Activated naive CD8-positive, alpha-beta T cell treated with anti-CD3 and anti-CD28 coated beads for 36 hours (primary cell): ENCODE results near the gene SLC4A5. TPM values are rescaled to one million over a fixed set of nuclear protein-coding genes. Genes with fewer than 3 reads are reported as not detected.
"Not testable (repeated sequence)": the region's sequence is repeated elsewhere in the genome, so short reads cannot be mapped to it uniquely, and the experiment has no call there.

ENCODE experiments used
- DNase-seq: peaks from one replicate; pipeline ENCODE4 v3.0.0; 2021
- H3K27ac Mint-ChIP-seq: one replicate; pipeline ENCODE4 v1.8.0; 2022; ENCODE audit warnings: mild to moderate bottlenecking, moderate library complexity, mixed read lengths
- H3K27me3 Mint-ChIP-seq: one replicate; pipeline ENCODE4 v1.8.0; 2022; ENCODE audit warnings: mild to moderate bottlenecking, mixed read lengths
- H3K36me3 Mint-ChIP-seq: one replicate; pipeline ENCODE4 v1.8.0; 2021; ENCODE audit warnings: mild to moderate bottlenecking, mixed read lengths
- H3K4me1 Mint-ChIP-seq: one replicate; pipeline ENCODE4 v1.8.0; 2021; ENCODE audit warnings: mixed read lengths
- H3K4me3 Mint-ChIP-seq: one replicate; pipeline ENCODE4 v1.8.0; 2022; ENCODE audit warnings: mild to moderate bottlenecking, moderate library complexity, mixed read lengths
- H3K9me3 Mint-ChIP-seq: one replicate; pipeline ENCODE4 v1.8.0; 2022; ENCODE audit warnings: mixed read lengths
- total RNA-seq, 2 experiments: library from RNA; stranded (reverse); gene quantifications; one replicate each; pipeline ENCODE4 v1.2.3, GENCODE V29; 2021

Gene SLC4A5
- total RNA-seq, 2 experiments from 2014 or later = 0.74 to 1.5 TPM

DNA sequence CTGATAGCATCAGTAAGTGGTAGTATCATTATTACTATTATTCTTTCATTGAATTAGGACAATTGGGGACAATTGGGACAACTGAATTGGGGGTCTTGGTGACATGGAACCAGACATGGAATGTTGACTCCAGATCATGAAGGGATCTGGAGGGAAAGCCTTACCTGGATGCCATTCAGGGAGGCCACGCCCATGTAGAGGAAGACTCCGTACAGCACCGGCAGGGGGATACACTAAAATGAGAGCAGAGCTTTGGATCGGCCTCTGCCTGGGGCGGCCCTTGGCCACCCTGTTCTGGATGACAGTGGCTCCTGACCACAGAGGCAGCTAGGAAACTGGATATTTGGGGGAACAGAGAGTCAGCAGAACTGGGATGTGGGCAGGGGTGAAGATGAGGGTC, 115.6 kb downstream of the SLC4A5 start:
- no peaks in the 10 kb centered on the region for H3K9me3 Mint-ChIP-seq
- H3K27ac Mint-ChIP-seq = no peak overlapping the region
- no peaks in the 10 kb centered on the region for H3K4me1 Mint-ChIP-seq
- DNase-seq = no peak
- peaks cover 3% of the 10 kb centered on the region for H3K36me3 Mint-ChIP-seq
- no peak overlapping the region for H3K4me3 Mint-ChIP-seq
- no peaks in the 10 kb centered on the region for H3K27me3 Mint-ChIP-seq

DNA sequence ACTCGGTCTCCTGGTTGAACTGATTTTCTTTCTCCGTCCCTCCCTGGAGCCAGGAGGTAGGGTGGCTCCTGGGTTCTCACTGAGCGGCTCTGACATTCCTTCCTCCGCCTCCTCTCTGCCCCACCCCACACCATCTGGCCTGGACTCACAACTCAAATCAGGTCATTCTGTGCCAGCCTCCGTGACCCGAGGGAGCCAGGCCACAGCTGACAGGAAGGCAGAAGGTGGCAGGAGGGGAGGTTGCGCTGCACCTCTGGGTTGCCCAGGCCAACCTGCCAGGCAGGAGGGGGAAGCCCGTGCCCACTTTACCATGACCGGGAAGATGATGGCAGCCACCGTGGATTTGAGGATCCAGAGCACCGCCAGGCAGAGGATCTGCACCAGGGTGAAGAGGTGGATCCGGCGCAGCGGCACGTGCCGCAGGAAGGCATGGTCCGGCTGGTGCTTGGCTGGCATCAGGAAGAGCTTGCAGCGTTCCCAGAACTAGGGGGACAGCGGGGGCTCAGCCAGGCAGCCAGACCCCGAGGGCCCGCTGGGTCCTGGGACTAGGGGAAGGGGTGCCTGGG, 116.5 kb downstream of the SLC4A5 start:
- no peaks in the 10 kb centered on the region for H3K27me3 Mint-ChIP-seq
- H3K4me1 Mint-ChIP-seq = no peaks in the 10 kb centered on the region
- H3K9me3 Mint-ChIP-seq = no peaks in the 10 kb centered on the region
- DNase-seq = no peak
- peaks cover 6% of the 10 kb centered on the region for H3K36me3 Mint-ChIP-seq
- H3K27ac Mint-ChIP-seq = no peak overlapping the region
- no peak overlapping the region for H3K4me3 Mint-ChIP-seq

- H3K9me3 Mint-ChIP-seq = no peaks in the 10 kb centered on the region
- peaks cover 8% of the 10 kb centered on the region for H3K36me3 Mint-ChIP-seq
- no peaks in the 10 kb centered on the region for H3K4me1 Mint-ChIP-seq
- H3K27me3 Mint-ChIP-seq = no peaks in the 10 kb centered on the region
- no peak overlapping the region for H3K4me3 Mint-ChIP-seq
- H3K27ac Mint-ChIP-seq = no peak overlapping the region
- no peak for DNase-seq
These were observed 117.3 kb downstream of the SLC4A5 start for GRCh38 chr2:74225698-74226459.

DNA sequence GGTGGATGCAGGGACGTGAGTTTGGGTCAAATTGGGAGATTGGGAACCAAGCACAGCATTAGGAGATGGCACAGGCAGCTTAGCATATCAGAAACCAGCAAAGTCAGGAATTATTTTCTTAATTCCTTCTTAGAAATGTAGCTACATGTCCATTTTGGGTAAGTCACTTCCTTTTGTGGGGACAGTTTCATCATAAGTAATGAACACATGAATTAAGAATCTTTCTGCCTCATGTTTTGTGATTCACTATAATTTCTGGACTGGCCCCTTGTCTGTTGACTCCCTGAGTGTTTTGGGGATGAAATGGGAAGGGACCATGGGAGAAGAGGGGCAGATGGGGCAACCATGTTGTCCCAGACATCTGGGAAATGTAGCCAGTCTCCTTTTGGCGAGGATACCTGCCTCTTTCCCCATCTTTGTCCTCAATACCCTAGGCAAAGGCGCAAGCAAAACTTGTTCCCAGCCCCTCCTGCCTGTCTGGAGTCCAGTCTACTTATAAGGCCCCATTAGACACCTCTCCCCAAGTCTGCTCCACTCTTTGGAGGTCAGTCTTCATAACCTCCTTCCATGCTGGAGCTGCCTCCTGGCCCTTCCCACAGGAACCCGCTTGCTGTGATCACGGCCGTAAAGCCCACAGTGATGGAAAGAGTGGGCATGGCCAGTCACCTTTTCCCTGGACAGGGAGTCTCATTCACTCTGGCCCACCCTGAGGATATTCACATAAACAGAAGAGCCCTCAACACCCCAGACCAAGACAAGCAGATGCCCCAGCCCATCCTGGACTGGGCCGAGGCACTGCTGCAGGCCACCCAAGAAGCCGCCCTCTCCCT, 119.1 kb downstream of the SLC4A5 start:
- Mint-ChIP-seq H3K4me3 (no peak overlapping the region), H3K27me3 (no peaks in the 10 kb centered on the region)

GRCh38 chr2:74222300-74222650, 120.9 kb downstream of the SLC4A5 start:
- no peaks in the 10 kb centered on the region for H3K27me3 Mint-ChIP-seq
- no peak overlapping the region for H3K4me3 Mint-ChIP-seq
- H3K27ac Mint-ChIP-seq = peak overlapping the region; percentile 50
- H3K9me3 Mint-ChIP-seq = no peaks in the 10 kb centered on the region
- H3K4me1 Mint-ChIP-seq = no peaks in the 10 kb centered on the region
- peaks cover 28% of the 10 kb centered on the region for H3K36me3 Mint-ChIP-seq
- DNase-seq = no peak

More for the DNA sequence above, 119.1 kb downstream of the SLC4A5 start:
- no peaks in the 10 kb centered on the region for H3K4me1 Mint-ChIP-seq
- peaks cover 16% of the 10 kb centered on the region for H3K36me3 Mint-ChIP-seq
- no peak for DNase-seq
- H3K27ac Mint-ChIP-seq = peak overlapping the region; percentile 52
- no peaks in the 10 kb centered on the region for H3K9me3 Mint-ChIP-seq

GRCh38 chr2:74221604-74222299, 121.5 kb downstream of the SLC4A5 start:
- Mint-ChIP-seq H3K4me3 (no peak overlapping the region), H3K27me3 (no peaks in the 10 kb centered on the region), H3K9me3 (no peaks in the 10 kb centered on the region), H3K27ac (no peak overlapping the region), H3K4me1 (no peaks in the 10 kb centered on the region), H3K36me3 (peaks cover 31% of the 10 kb centered on the region)
- no peak for DNase-seq

GRCh38 chr2:74221091-74221490, 122.1 kb downstream of the SLC4A5 start:
- no peak for DNase-seq
- Mint-ChIP-seq H3K36me3 (peaks cover 33% of the 10 kb centered on the region), H3K27ac (no peak overlapping the region), H3K27me3 (no peaks in the 10 kb centered on the region), H3K4me3 (no peak overlapping the region), H3K4me1 (peaks cover 1% of the 10 kb centered on the region), H3K9me3 (no peaks in the 10 kb centered on the region)

DNA sequence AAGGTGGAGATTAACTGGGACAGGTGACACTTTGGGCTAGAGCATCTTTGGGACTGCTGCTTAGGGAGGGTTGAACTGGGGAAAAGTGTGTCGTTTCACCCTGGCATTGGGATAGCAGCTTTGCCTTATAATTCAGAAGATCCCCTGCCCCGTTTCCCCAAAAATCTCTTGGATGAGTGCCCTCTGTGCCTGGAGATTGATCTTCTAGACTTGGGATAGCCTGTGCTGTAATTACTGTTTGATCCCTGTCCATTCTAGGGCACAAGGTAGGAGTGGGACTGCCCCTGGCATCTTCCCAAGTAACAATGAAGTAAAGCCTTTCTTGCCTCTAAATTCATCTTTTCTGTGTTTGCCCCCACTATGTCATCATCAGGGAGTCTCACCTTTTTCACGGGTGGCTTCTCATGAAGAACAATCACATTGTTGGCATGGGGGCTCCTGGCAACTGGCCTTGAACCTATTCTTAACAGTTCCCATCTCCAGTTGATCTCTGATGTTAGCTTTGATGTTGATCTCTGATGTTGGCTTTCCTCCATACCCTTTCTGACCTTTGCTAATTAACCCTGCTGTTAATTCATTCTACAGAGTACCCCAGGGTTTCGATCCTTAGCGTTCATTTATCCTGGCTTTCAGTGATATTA, 123.2 kb downstream of the SLC4A5 start:
- no peak for DNase-seq
- Mint-ChIP-seq H3K27ac (no peak overlapping the region), H3K27me3 (no peaks in the 10 kb centered on the region), H3K36me3 (peaks cover 37% of the 10 kb centered on the region), H3K4me1 (peaks cover 5% of the 10 kb centered on the region), H3K9me3 (no peaks in the 10 kb centered on the region), H3K4me3 (no peak overlapping the region)

- Mint-ChIP-seq H3K27ac (no peak overlapping the region), H3K36me3 (peaks cover 40% of the 10 kb centered on the region), H3K9me3 (no peaks in the 10 kb centered on the region), H3K27me3 (no peaks in the 10 kb centered on the region), H3K4me1 (peaks cover 5% of the 10 kb centered on the region), H3K4me3 (no peak overlapping the region)
- DNase-seq = no peak
These were observed 126.6 kb downstream of the SLC4A5 start for GRCh38 chr2:74216642-74217041.

- DNase-seq, H3K27me3 Mint-ChIP-seq, H3K27ac Mint-ChIP-seq, H3K4me1 Mint-ChIP-seq, H3K4me3 Mint-ChIP-seq, H3K9me3 Mint-ChIP-seq: not testable (repeated sequence)
- peaks cover 40% of the 10 kb centered on the region for H3K36me3 Mint-ChIP-seq
These were observed 127.4 kb downstream of the SLC4A5 start for GRCh38 chr2:74215771-74216170.

GRCh38 chr2:74212702-74213410, 130.4 kb downstream of the SLC4A5 start:
- no peak for DNase-seq
- H3K27ac Mint-ChIP-seq = no peak overlapping the region
- no peaks in the 10 kb centered on the region for H3K9me3 Mint-ChIP-seq
- no peaks in the 10 kb centered on the region for H3K27me3 Mint-ChIP-seq
- H3K4me1 Mint-ChIP-seq = peaks cover 13% of the 10 kb centered on the region
- peaks cover 43% of the 10 kb centered on the region for H3K36me3 Mint-ChIP-seq
- H3K4me3 Mint-ChIP-seq = no peak overlapping the region

DNA sequence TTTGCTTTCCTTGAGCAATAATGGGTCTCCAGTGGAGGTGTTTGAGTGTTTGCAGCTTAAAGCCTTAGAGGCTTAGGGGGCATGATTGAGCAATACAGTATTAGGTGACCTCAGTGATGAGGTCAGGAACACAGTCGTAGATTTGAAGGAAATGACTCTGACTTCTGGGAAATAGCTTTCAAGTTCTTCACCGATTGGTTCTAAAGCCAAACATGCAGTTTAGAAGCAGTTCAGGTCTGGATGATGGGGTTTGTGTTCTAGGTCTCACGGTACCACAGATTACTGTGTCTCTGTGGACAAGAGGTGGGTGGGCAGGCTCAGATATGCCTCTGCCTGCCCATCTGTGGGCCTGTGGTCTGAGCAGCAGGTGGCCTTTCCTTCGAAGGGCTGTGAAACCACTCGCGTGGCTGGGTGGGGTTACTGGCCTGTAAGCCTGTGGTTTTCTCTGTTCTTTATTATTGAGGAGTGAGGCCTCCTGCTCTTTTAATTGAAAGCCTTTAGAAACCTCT, 137.0 kb downstream of the SLC4A5 start:
- Mint-ChIP-seq H3K27me3 (no peaks in the 10 kb centered on the region), H3K36me3 (peaks cover 75% of the 10 kb centered on the region)

DNA sequence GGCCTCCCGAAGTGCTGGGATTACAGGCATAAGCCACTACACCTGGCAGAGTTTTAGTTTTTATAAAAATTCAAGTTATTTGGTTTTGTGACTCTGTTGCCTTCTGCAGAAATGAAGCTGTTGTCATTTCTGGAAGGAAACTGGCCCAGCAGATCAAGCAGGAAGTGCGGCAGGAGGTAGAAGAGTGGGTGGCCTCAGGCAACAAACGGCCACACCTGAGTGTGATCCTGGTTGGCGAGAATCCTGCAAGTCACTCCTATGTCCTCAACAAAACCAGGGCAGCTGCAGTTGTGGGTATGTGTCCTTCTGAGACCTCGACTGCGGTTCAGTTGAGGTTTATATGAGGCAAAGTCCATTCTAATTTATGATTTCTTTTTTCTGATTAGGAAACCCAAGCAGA, 137.6 kb downstream of the SLC4A5 start:
- Mint-ChIP-seq H3K4me3 (peak overlapping the region; percentile 67), H3K27me3 (no peaks in the 10 kb centered on the region), H3K4me1 (peaks cover 65% of the 10 kb centered on the region), H3K9me3 (no peaks in the 10 kb centered on the region), H3K27ac (peak overlapping the region; percentile 97), H3K36me3 (peaks cover 82% of the 10 kb centered on the region)
- peak; percentile 36 for DNase-seq

More for the DNA sequence above, 137.0 kb downstream of the SLC4A5 start:
- Mint-ChIP-seq H3K4me3 (peak overlapping the region; percentile 67), H3K4me1 (peaks cover 60% of the 10 kb centered on the region), H3K9me3 (no peaks in the 10 kb centered on the region), H3K27ac (peak overlapping the region; percentile 97)
- peak; percentile 67 for DNase-seq

- Mint-ChIP-seq H3K27me3 (no peaks in the 10 kb centered on the region), H3K36me3 (peaks cover 85% of the 10 kb centered on the region), H3K9me3 (no peaks in the 10 kb centered on the region), H3K4me1 (peaks cover 68% of the 10 kb centered on the region), H3K4me3 (peak overlapping the region; percentile 40), H3K27ac (peak overlapping the region; percentile 97)
- no peak for DNase-seq
These were observed 138.1 kb downstream of the SLC4A5 start for GRCh38 chr2:74205113-74205512.
